ENCODE data around the gene C10orf67. TPM values are rescaled to one million over a fixed set of nuclear protein-coding genes. Genes with fewer than 3 reads are reported as not detected.
"Not testable (repeated sequence)": the region's sequence is repeated elsewhere in the genome, so short reads cannot be mapped to it uniquely, and the experiment has no call there.

Gene C10orf67
- total RNA-seq, 1 donor from 2014 or later: not detected

DNA sequence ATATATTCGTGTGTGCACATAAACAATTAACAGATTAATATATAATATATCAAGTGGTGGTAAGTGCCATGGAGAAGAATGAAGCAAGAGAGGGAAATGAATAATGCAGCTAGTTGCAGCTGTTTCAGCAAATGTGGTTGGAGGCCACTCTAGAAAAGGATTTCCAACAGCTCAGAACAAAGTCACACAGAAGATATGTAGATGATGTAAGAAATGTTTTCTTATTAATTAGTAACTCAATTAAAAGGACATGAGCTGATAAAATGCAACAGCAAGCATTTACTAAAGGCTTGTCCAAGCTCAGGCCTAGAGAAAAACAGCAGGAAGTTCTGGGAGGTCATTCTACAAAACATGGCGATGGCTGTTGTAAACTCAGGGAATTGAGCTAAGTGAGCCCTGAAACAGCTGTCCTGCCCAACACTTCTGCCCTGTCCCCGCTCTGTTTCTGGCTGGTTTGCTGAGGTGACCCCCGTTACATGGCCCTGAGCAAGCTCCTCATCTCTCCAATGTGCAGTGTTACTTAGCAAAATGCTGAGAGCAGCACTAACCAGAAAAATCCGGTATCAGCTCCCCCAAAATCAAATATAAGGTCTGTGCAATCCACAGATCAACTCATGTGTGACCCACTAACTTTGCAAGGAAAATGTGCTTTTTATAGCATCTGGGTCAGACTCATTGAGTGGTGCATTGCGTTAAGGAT, 23.4 kb upstream of the C10orf67 start:
- no peak overlapping the region for H3K27ac Mint-ChIP-seq (ENCODE audit: unreplicated experiment)
- no peak for DNase-seq (ENCODE audit: extremely low spot score, unreplicated experiment)

DNA sequence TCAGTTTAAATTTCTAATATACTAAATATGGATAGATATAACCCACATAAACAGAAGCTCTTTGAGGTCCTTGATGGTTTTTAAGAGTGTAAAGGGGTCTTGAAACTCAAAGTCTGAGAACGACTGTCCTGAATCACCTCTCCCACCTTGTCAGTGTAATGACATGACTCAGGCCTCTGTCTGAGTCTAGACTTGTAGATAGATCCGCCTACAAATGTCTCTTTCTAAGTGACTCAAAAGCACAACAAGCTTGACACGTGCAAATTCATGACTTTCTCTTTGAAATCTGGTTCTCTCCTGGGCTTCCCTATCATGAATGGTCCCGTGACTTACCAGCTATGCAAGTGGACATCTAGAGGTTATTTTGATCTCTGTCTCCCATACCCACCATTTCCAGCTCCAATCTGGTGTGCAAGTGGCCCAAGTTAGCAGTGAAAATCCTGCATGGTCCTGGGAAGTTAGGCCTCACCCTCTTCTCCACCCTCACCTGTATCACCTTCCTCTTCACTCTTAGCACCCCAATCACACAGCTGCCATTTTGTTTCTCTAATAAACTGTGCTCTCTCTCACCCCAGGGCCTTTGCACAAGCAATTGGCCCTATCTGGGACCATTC, 20.9 kb upstream of the C10orf67 start:
- H3K4me1 Mint-ChIP-seq (ENCODE audit: unreplicated experiment); H3K27ac Mint-ChIP-seq (ENCODE audit: unreplicated experiment); H3K27me3 Mint-ChIP-seq (ENCODE audit: unreplicated experiment); H3K36me3 Mint-ChIP-seq (ENCODE audit: unreplicated experiment); H3K9me3 Mint-ChIP-seq (ENCODE audit: unreplicated experiment); DNase-seq (ENCODE audit: extremely low spot score, unreplicated experiment); H3K4me3 Mint-ChIP-seq (ENCODE audit: unreplicated experiment): not testable (repeated sequence)

More for the DNA sequence above, 23.4 kb upstream of the C10orf67 start:
- H3K4me1 Mint-ChIP-seq (ENCODE audit: unreplicated experiment): no peaks in the 10 kb centered on the region
- H3K36me3 Mint-ChIP-seq (ENCODE audit: unreplicated experiment): no peaks in the 10 kb centered on the region
- no peaks in the 10 kb centered on the region for H3K9me3 Mint-ChIP-seq (ENCODE audit: unreplicated experiment)
- TF ChIP-seq, protein P1, sequence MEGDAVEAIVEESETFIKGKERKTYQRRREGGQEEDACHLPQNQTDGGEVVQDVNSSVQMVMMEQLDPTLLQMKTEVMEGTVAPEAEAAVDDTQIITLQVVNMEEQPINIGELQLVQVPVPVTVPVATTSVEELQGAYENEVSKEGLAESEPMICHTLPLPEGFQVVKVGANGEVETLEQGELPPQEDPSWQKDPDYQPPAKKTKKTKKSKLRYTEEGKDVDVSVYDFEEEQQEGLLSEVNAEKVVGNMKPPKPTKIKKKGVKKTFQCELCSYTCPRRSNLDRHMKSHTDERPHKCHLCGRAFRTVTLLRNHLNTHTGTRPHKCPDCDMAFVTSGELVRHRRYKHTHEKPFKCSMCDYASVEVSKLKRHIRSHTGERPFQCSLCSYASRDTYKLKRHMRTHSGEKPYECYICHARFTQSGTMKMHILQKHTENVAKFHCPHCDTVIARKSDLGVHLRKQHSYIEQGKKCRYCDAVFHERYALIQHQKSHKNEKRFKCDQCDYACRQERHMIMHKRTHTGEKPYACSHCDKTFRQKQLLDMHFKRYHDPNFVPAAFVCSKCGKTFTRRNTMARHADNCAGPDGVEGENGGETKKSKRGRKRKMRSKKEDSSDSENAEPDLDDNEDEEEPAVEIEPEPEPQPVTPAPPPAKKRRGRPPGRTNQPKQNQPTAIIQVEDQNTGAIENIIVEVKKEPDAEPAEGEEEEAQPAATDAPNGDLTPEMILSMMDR (IDR thresholded peaks at IDR 0.05): no peak
- H3K27me3 Mint-ChIP-seq (ENCODE audit: unreplicated experiment): peaks cover 15% of the 10 kb centered on the region
- H3K4me3 Mint-ChIP-seq (ENCODE audit: unreplicated experiment): no peak overlapping the region

DNA sequence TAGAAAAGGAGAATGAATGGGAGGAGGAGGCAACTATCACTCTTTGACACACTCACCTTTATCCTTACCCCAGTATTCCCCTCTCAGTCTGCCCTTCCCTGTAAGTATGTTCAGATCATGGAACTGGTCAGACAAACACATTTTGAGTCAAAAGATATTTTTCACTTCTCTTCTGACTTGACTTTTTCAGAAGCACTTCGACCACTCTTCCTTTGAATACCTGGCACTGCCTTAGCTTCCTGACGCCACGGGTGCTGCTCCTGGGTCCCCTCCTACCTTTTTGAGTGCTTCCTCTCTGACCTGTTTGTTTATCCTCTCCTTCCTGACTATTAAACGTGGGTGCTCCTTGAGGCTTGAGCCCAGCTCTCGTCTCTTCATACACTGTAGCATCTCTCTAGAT, 19.8 kb upstream of the C10orf67 start:
- H3K4me3 Mint-ChIP-seq (ENCODE audit: unreplicated experiment): no peak overlapping the region
- TF ChIP-seq, protein P1 (IDR thresholded peaks at IDR 0.05): no peak
- no peaks in the 10 kb centered on the region for H3K36me3 Mint-ChIP-seq (ENCODE audit: unreplicated experiment)
- H3K9me3 Mint-ChIP-seq (ENCODE audit: unreplicated experiment): no peaks in the 10 kb centered on the region
- H3K27ac Mint-ChIP-seq (ENCODE audit: unreplicated experiment): no peak overlapping the region
- DNase-seq (ENCODE audit: extremely low spot score, unreplicated experiment): no peak
- peaks cover 5% of the 10 kb centered on the region for H3K27me3 Mint-ChIP-seq (ENCODE audit: unreplicated experiment)
- H3K4me1 Mint-ChIP-seq (ENCODE audit: unreplicated experiment): no peaks in the 10 kb centered on the region

DNA sequence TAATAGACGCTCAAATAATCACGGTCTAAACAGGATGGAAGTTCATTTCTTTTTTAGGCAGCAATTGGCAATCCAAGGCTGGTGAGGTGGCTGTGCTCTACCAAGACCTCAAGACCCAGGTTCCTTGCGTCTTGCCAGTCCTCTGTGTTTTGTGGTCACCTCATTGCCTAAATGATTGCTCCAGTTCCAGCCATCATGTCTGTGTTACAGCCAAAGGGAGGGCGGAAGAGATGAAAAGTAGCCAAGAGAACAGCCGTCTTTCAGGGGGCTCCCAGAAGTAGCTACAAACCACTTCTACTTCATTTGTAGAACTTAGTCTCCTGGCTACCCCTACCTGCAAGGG, 19.2 kb upstream of the C10orf67 start:
- Mint-ChIP-seq H3K27me3 (ENCODE audit: unreplicated experiment) (peaks cover 5% of the 10 kb centered on the region), H3K4me3 (ENCODE audit: unreplicated experiment) (no peak overlapping the region), H3K9me3 (ENCODE audit: unreplicated experiment) (no peaks in the 10 kb centered on the region), H3K27ac (ENCODE audit: unreplicated experiment) (no peak overlapping the region), H3K36me3 (ENCODE audit: unreplicated experiment) (no peaks in the 10 kb centered on the region), H3K4me1 (ENCODE audit: unreplicated experiment) (no peaks in the 10 kb centered on the region)
- TF ChIP-seq, protein P1 (IDR thresholded peaks at IDR 0.05): no peak
- no peak for DNase-seq (ENCODE audit: extremely low spot score, unreplicated experiment)

DNA sequence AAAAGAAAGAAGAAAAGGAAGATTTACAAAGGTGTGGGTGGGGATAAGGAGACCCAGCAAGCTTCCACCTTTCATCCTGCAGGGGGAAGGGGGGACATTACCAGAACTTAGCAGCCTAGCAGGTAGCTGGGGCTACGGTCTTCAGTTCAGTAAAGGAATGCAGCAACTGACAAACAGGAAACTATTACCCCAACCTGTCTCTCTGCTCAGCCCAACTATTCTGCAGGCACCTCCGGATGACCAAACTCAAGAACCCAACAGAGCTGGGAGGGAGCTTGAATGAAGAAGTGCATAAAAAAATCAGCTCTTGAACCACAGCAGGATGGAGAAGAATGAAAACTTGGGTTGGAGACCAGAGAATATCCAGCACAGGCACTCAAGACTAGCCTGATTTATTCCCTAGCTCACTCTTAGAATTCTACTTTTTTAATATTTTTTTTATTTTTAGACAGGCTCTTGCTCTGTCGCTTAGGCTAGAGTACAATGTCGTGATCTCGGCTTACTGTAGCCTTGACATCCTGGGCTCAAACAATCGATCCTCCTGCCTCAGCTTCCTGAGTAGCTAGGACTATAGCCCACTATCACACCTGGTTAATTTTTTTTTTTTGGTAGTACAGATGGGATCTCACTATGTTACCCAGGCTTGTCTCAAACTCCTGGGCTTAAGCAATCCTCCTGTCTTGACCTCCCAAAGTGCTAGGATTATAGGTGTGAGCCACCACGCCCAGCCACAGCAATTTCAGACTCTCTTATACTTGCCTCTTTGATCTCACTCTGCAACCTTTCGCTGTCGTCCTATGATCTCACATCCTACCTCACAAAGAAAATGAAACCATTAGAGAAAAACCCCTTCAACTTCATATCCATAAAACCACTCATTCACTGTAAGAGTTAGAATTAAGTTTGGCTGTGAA, 18.5 kb upstream of the C10orf67 start:
- no peak overlapping the region for H3K4me3 Mint-ChIP-seq (ENCODE audit: unreplicated experiment)
- H3K4me1 Mint-ChIP-seq (ENCODE audit: unreplicated experiment): no peaks in the 10 kb centered on the region
- H3K36me3 Mint-ChIP-seq (ENCODE audit: unreplicated experiment): no peaks in the 10 kb centered on the region
- no peak overlapping the region for H3K27ac Mint-ChIP-seq (ENCODE audit: unreplicated experiment)
- TF ChIP-seq, protein P1 (IDR thresholded peaks at IDR 0.05): no peak
- H3K9me3 Mint-ChIP-seq (ENCODE audit: unreplicated experiment): no peaks in the 10 kb centered on the region
- no peak for DNase-seq (ENCODE audit: extremely low spot score, unreplicated experiment)
- H3K27me3 Mint-ChIP-seq (ENCODE audit: unreplicated experiment): peaks cover 3% of the 10 kb centered on the region
